ENCODE results near the gene PSMC3. TPM values are rescaled to one million over a fixed set of nuclear protein-coding genes. Genes with fewer than 3 reads are reported as not detected.

PSMC3 gene
- total and polyA plus RNA-seq, 9 of the 15 experiments (the other 6 are each of a cell fraction or from before 2014, with no cell fraction given): 44.3 to 324 (median 240) TPM

- TF ChIP-seq ZNF609 (CRISPR knock-in tag; IDR thresholded peaks at IDR 0.05; ENCODE audit: borderline replicate concordance) (peak; percentile 62; the same call in 1 of the 2 replicates), NR4A1 (CRISPR knock-in tag; IDR thresholded peaks at IDR 0.05) (peak; percentile 25; the same call in 1 of the 2 replicates), NR4A1 (tag; IDR thresholded peaks at IDR 0.05) (no peak), ZNF395 (CRISPR knock-in tag; IDR thresholded peaks at IDR 0.05) (peak; percentile 95), ZBTB40 (IDR thresholded peaks at IDR 0.05) (peak; percentile 79), ZBTB40 (CRISPR knock-in tag; IDR thresholded peaks at IDR 0.05) (no peak), ZBTB34 (CRISPR knock-in tag; IDR thresholded peaks at IDR 0.05) (0 out of 2 replicates have a peak, but pooled peaks have one; percentile 67), NR2F6 (CRISPR knock-in tag; IDR thresholded peaks at IDR 0.05) (no peak)
These were observed 31.7 kb downstream of the PSMC3 start (continued) for GRCh38 chr11:47394322-47395222.
